SK-N-DZ (cell line): ENCODE results near the gene ZDHHC9.

Experiments
- DNase-seq: peaks from one replicate; pipeline ENCODE4 v3.0.0-alpha.2; 2015; ENCODE audit warnings: low spot score

The ZDHHC9 gene

DNA sequence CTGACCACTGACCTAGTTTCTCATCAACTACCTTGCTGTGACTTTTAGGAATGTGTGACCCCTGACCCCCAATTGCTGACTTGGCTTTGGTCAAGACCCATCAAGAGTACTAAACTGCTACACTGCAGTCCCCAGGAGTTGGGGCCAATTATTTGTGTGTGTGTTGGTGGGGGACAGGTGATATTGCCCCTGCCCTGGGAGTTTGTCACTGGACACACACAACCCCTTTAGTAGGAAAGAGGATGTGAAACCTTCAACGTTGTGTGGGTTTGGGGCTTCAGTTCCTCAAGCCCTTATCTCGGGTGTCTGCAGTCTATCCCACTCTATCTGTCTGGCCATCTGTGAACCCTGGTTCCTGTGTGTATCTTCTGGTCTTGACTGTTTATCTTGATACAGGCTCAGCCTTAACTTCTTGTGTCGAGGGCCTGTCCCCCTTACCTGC is 57.5 kb downstream of the ZDHHC9 start:
- peak; percentile 5 for DNase-seq

GRCh38 chrX:129785160-129785947 is 58.3 kb downstream of the ZDHHC9 start:
- no peak for DNase-seq

DNA sequence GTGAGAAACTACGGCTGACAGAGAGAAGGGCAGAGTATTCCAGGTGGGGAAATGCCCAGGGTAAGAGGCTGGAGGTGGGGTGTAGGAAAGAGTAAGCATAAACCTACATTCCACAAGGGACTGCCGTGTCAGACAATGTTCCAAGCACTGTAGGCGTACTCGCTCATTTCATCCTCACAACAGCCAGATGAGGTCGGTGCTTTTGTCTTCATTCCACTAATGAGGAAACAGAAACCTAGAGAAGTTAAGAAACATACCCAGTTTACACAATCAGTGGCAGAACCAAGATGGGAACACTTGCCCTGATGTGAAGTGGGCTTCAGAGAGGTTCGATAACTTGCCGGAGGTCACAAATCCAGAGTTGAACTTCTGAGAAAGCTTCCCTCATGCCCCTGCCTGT is 59.3 kb downstream of the ZDHHC9 start:
- no peak for DNase-seq

- DNase-seq = no peak
Observed at GRCh38 chrX:129783291-129783713, 60.4 kb downstream of the ZDHHC9 start.

DNA sequence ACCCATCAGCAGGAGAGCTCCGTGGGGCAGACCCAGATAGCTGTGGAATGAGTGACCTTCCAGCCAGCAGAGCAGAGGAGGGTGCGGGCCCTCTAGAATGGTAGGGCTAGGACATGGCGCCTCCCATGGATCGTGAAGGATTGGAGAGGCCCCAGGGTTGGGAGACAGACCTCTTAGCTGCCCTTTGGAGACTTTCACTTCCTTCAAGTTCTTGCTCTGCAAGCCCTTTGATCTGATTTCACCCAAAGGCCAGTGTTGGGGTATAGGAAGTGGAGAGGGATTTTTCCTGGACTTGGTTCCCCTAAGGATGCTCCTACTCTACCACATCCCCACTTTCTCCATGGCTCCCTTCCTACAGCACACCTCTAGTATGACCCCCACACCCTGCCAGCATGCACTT is 61.0 kb downstream of the ZDHHC9 start:
- DNase-seq = no peak

DNA sequence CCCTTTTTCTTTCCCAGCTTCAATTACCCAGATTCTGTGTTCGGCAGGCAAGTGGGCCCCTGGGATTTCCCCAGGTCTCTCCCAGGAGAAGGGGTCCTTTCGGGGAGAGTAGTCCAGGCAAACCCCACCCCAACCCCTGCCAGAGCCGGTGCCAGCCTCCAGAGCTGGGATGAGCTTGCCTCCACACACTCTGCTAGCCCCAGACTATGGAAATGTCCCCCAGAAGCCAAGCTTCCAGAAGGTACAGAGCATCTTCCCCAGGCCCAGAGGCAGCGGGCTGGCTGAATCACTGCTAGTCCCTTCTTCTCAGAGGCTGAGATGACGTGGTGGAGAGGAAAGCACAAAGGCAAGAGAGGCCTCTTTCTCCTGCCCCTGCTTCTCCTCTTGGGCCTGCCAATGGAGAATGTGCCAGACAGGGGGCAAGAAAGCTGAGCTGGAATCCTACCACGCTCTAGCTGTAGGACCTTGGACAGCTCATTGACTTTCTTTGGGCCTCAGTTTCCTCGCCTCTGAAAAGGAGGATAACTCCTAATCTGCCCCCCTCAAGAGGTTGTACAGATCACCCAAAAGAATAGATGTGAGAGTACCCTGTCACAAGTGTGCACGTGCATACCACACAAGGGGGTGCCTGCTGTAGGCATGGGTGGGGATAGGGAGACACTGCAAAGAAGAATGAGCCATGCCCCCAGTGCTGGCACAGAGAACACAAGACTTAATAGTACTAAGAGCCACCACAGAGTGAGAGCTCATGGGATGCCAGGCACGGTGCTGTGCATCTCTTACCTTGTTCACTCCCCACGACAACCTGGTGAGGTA is 61.8 kb downstream of the ZDHHC9 start:
- no peak for DNase-seq

- no peak for DNase-seq
Observed at GRCh38 chrX:129781134-129781672, 62.5 kb downstream of the ZDHHC9 start.

DNA sequence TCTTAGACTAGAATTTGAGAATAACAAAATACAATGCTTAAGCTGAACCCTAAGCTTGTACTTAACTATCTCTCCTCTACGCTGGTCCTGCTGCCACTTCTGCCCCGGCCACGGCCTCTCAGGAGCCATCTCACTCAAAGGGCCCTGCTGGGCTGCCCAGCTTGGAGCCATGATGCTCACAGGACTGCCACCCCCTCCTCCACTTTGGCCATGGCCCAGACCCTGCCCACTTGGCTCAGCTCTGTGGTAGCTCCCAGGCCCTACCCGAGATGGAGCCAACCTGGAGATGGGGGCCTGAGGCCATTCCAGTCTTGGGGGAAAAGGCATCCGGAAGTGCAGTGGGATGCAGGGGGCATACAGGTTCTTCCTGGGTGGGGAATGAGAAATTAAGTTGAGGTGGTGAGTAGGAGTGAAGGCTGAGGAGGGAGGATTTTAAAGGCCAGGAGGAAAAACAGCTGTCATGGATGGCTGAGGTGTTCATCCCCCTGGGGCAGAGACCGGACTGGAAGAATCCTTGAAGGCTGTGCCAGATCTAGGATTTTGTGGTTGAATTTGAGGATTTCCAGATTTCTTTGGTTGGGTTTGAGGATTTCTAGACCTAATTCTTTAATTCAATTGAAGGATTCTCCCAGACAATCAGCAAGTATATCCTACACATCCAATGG is 63.1 kb downstream of the ZDHHC9 start:
- no peak for DNase-seq

GRCh38 chrX:129779747-129780146 is 63.9 kb downstream of the ZDHHC9 start, which contains the start of gene SASH3:
TSS of gene SASH3 (plus strand) at chrX:129779949. CDS start at chrX:129780098, 149 bp downstream.
- DNase-seq = no peak

GRCh38 chrX:129779086-129779672 is 64.5 kb downstream of the ZDHHC9 start:
- DNase-seq = no peak

DNA sequence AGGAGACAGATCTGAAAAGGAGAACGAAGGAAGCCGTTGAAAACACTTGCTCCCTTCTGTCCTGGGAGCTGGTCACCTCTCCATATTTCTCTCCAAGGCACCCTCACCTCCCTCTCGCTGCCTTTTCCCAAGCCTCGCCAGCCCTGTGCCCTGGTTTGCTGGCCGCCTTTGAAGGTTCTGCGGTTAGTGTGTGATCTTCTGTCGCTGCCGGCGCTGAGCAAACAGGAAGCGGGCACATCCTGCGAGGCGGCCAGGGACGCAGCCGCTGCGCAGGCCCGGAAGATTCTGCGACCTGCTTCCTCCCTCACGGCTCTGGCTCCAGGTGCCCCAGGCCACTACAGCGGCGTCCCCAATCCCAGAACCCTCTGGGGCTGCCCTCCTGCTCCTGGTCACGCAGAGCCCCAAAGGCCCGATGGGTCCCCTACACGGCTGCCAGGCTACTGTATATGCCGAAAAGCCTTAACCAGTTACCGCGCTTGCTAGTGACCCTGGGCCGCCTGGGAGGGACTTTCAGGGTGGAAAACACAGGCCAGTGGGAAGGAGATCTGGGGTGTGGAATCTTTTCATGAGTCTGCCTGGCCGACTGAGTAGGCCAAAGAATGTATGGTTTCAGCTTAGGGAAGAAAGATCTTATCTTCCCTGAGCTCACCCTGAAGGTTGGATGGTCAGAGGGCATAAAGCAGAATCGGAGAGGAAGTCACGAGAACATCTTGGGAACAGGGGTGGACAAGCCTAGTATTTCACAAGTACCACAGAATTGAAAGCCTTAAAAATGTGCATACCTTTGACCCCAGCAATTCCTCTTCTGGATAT is 66.3 kb downstream of the ZDHHC9 start:
- DNase-seq = no peak

DNA sequence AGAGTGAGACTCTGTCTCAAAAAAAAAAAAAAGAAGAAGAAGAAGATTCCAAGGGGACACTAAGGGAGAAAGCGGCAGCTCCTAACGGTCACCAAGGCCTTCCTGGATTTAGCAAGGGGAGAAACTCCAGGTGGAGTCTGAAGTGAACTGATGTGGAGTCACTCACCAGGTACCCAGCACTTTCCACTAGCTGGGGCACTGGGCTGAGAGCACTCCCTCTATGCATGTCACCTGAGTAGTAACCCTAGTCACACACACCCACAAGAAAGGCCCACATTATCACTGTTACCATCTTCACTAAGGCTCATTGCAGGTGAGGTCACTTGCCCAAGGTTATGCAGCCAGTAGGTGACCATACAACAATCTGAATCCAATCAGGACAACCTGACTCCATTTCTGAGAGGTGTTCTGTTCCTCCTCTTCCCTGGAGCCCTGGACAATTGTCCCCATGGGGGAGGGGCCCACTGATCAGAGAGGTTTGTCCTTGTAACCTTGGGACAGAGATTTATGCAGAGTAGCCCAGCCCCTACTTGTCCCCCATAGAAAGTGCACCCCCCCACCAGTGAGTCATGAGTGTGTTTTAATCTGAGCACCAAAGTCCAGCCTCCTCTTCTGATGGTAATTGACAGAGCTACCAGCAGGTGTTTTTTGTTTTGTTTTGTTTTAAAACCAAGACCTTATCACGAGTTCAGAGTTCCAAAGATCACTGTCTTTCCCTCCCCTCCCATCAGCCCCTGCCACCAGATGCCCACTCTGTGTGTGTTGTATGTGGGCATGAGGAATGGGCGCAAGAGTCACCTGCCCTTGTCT is 69.8 kb downstream of the ZDHHC9 start:
- DNase-seq = no peak

GRCh38 chrX:129772796-129773431 is 70.8 kb downstream of the ZDHHC9 start:
- no peak for DNase-seq

- no peak for DNase-seq
Observed at GRCh38 chrX:129771266-129771995, 72.3 kb downstream of the ZDHHC9 start.

GRCh38 chrX:129769467-129770154 is 74.1 kb downstream of the ZDHHC9 start:
- DNase-seq = no peak

- DNase-seq = no peak
Observed at GRCh38 chrX:129768586-129769466, 74.9 kb downstream of the ZDHHC9 start.

- no peak for DNase-seq
Observed at GRCh38 chrX:129768186-129768585, 75.5 kb downstream of the ZDHHC9 start.
